ENCODE results near the gene PALD1.

The PALD1 gene

DNA sequence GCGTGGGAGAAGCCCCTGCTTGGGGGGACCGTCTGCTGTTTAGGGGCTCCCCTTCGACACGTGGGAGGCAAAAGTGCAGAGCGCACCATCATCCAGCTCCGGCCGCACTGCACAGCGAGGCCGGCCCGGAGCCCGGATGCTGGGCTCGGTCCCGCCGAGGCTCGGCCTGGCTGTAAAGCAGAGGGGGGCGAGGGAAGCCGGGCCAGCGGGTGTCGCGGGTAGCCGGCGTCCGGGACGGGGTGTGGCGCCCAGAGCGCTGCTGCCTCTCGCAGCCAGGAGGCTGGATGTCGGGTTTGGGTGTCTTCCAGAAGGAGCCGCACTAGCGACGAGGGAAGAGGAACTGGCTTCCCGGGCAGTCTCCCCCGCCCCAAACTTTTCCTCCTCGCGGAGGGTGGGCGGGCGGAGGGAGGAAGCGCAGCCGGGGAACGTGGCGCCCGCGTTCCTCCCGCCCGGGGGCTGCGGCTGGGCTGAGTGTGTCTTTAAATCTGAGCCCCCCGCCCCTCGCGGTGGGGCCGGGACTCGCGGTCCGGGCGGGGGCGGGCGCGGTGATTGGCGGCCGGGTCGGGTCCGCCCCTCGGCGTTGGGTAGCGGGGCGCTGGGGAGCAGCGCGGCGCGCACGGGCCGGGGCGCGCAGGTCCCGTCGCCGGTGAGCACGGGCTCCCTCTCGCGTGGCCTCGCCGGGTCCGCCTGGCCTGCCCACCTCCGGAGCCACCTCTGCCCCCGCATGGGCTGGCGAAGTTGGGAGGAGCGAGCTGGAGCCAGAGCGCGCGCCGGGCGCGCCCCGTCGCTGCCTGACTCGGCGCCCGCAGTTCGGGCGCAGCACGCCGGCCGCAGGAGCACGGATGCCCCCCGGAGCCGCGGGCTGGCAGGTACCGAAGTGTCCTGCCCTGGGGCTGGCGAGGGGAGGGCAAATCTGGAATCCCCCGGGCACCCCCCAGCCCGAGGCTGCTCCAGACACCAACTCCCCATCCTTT, at the start of gene PALD1:
TSS of gene PALD1 (plus strand) at position 577 of the 974 bp plus-strand sequence. CDS start 47,185 bp downstream, outside the sequence.
- H3K4me1 Mint-ChIP-seq = peaks cover 58% of the 10 kb centered on the region
- H3K27ac Mint-ChIP-seq = peak within 1 kb of the TSS; percentile 79
- no peaks in the 10 kb centered on the region for H3K36me3 Mint-ChIP-seq
- peak; percentile 46 for ATAC-seq
- no peaks in the 10 kb centered on the region for H3K27me3 Mint-ChIP-seq
- H3K9me3 Mint-ChIP-seq = no peaks in the 10 kb centered on the region
- peak within 1 kb of the TSS; percentile 87 for H3K4me3 Mint-ChIP-seq

DNA sequence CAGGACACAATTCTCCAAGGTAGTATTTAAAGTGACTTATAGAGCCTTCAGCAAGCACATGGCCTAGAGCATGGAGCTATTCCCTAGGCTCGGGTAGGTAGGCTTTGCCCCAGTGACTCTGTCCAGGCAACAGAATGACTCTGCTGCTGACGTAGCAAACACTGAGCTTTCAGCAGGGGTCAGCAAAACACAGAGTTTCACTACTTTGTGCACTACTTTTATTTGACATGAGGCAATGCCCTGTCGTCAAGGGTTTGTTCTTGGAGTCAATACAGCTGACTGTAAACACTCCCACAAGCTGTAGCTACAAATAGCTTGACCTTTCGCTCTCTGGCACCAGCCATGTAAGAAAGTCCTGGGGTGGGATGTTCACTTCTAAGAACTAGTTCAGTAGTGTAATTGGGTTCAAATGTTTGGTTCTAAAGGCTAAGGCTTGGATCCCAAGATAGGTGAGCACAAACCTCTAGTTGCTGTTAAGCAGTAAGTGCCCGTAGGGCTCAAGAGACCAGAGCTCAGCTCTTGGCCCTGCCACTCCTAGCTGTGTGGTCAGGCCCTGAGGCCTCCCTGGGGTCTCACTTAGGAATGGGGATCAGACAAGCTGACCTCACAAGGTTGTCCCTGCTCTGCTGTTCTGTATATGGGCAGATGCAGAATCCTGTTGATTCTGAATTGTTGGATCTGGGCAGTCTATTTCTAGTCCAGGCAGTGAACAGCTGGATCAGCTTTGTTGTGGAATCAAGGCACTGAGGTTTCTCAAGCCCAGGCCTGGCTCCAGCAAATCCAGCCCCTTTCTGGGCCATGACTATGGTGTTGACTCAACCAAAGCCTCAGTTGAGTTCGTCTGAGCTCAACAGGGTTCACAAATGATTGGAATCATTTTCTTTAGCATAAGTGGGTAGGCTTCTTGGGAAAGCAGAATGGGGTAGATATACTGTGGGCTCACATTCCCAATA, 47.8 kb upstream of the PALD1 start:
- peak; percentile 20 for ATAC-seq
- Mint-ChIP-seq H3K4me1 (peaks cover 16% of the 10 kb centered on the region), H3K4me3 (no peak overlapping the region), H3K27me3 (no peaks in the 10 kb centered on the region), H3K9me3 (no peaks in the 10 kb centered on the region), H3K36me3 (peaks cover 6% of the 10 kb centered on the region), H3K27ac (no peak overlapping the region)

DNA sequence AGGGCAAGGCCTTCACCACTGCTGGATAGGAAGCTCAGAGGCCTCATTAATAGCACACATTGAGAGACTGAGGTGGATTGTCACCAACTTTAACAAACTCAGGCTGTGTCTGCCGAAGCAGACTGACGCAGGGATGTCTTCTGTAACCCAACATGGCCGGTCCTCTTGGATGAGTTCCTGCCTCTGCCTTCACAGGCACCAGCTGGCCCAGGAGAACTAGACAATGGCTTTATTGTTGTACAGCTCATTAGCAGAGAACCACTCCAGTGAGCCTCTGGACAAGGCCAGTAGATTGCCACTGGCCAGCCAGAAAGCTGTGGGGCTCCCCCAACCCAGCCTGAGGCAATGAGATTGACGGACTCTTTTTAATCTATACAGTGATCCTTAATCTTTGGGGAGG, 46.5 kb upstream of the PALD1 start:
- Mint-ChIP-seq H3K36me3 (peaks cover 6% of the 10 kb centered on the region), H3K27ac (peak overlapping the region; percentile 78), H3K4me1 (peaks cover 16% of the 10 kb centered on the region), H3K9me3 (no peaks in the 10 kb centered on the region), H3K4me3 (no peak overlapping the region), H3K27me3 (no peaks in the 10 kb centered on the region)
- no peak for ATAC-seq

DNA sequence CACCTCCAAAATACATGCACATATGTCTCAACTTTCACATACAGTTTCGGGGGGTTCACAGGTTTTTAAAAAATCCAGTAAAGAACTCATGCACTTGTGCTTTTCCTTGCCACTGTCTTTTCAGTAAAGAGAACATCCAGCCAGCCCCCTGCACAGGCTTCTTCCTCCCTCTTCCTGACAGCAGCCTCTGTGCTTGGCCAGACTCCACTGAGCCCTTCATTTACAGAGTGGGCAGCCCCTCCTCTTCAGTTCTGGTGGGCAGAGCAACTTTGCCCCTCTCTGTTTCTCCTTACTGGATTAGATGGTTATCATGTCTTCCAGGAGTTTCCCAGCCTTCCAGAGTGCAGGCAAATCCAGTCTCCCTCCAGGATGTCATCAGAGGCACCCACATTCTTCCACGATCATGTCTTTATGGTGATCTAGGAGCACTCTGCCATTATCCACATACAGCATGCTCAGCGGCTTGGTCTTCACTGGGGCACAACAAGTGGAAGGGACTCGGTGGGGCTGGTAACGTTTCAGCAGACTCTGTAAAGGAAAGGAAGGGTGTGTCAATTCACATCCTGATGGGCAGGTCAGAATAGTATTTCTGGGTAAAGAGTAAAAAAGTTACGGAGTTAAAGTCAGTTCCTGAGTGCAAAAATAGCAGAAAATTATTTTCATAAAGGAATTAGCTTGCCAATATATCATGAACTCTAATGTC, 45.9 kb upstream of the PALD1 start:
- H3K9me3 Mint-ChIP-seq = no peaks in the 10 kb centered on the region
- no peaks in the 10 kb centered on the region for H3K27me3 Mint-ChIP-seq
- peaks cover 6% of the 10 kb centered on the region for H3K36me3 Mint-ChIP-seq
- peak overlapping the region; percentile 78 for H3K27ac Mint-ChIP-seq
- peaks cover 16% of the 10 kb centered on the region for H3K4me1 Mint-ChIP-seq
- no peak for ATAC-seq
- peak overlapping the region; percentile 4 for H3K4me3 Mint-ChIP-seq

DNA sequence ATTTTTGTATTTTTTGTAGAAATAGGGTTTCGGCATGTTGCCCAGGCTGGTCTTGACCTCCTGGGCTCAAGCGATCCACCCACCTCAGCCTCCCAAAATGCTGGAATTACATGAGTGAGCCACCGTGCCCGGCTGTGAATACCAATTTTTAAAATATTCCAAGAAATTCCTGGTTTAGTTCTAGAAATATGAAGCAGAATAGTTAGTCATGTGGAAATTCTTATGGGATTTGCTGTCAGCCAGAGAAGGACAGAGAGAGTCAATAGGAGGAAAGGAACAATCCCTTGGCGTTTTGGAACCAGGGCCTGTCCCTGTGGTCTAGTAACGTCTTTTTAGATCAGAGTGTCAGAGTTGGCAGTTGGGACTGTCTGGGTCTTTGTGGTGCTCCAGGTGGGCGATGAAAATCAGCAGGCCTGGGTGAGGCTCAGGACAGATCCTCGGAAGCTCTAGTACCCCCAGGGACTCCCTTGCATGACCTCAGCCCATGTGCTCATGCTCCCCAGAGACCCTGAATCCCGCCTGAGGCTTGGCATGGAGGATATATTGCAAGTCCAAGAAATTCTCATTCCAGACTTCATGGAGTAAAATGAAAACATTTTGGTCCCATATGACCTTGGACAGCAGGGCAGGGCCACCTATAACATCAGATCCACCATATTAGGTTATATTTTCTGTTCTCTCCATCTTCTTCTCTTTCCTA, 44.8 kb upstream of the PALD1 start:
- no peak overlapping the region for H3K4me3 Mint-ChIP-seq
- ATAC-seq = no peak
- H3K27me3 Mint-ChIP-seq = no peaks in the 10 kb centered on the region
- peaks cover 16% of the 10 kb centered on the region for H3K4me1 Mint-ChIP-seq
- no peaks in the 10 kb centered on the region for H3K9me3 Mint-ChIP-seq
- H3K27ac Mint-ChIP-seq = no peak overlapping the region
- H3K36me3 Mint-ChIP-seq = no peaks in the 10 kb centered on the region

DNA sequence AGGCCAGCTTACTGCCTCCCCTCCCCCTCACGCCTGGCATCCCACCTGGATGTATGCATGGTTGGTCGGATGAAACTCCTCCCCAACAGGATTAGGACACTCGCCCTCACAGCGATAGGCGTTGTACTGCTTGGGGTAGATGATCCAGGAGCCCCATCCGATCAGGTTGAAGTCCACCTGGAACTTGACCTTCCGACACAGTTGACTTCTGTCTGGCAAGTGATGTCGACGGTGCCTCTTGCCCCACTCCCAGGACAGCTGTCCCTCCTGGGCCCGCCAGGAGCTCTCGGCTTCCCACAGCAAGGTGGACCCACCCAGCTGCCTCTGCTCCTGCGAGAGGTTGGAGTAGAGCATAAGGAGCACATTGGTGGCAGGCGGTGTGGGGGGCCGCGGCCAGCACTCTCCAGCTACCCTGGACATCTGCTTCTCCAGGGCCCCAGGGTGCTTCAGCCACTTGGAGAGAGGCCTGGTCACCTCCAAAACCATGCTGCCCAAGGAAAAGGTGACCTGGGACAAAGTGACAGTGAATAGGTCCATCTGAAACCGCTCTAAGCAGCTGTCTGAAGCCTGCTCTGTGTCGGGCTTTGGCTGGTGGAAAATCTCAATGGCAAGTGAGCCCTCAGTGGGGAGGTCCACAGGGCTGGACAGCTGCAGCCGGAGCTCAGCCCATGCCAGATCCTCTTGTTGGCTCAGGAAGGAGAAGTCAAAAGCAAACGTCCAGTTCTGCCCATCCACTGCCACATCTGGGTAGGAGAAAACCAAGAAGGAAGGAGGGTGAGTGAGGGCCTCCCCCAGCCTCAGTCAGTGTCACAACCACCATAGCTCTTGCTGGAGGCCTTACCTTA, 43.1 kb upstream of the PALD1 start:
- Mint-ChIP-seq H3K27me3 (peaks cover 17% of the 10 kb centered on the region), H3K36me3 (no peaks in the 10 kb centered on the region), H3K9me3 (no peaks in the 10 kb centered on the region), H3K27ac (no peak overlapping the region), H3K4me1 (peaks cover 17% of the 10 kb centered on the region), H3K4me3 (no peak overlapping the region)
- no peak for ATAC-seq

DNA sequence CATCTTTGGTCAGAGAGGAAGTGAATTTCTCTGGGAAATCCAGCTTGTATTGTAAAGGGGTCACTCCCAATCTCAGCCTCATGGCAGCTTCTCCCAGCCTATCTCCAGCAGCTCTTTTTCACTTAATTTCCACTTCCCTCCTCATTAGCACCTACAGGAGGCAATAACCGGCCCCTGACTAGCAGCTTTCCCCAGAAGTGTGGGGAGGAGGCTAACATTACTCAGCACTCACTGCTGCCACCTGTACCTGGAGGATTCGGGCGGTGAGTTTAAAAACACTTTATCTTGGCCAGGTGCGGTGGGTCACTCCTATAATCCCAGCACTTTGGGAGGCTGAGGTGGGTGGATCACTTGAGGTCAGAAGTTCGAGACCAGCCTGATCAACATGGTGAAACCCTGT, 40.8 kb upstream of the PALD1 start:
- Mint-ChIP-seq H3K4me3 (no peak overlapping the region), H3K27ac (no peak overlapping the region), H3K27me3 (peaks cover 39% of the 10 kb centered on the region), H3K9me3 (no peaks in the 10 kb centered on the region), H3K36me3 (no peaks in the 10 kb centered on the region), H3K4me1 (peaks cover 21% of the 10 kb centered on the region)
- ATAC-seq = no peak

DNA sequence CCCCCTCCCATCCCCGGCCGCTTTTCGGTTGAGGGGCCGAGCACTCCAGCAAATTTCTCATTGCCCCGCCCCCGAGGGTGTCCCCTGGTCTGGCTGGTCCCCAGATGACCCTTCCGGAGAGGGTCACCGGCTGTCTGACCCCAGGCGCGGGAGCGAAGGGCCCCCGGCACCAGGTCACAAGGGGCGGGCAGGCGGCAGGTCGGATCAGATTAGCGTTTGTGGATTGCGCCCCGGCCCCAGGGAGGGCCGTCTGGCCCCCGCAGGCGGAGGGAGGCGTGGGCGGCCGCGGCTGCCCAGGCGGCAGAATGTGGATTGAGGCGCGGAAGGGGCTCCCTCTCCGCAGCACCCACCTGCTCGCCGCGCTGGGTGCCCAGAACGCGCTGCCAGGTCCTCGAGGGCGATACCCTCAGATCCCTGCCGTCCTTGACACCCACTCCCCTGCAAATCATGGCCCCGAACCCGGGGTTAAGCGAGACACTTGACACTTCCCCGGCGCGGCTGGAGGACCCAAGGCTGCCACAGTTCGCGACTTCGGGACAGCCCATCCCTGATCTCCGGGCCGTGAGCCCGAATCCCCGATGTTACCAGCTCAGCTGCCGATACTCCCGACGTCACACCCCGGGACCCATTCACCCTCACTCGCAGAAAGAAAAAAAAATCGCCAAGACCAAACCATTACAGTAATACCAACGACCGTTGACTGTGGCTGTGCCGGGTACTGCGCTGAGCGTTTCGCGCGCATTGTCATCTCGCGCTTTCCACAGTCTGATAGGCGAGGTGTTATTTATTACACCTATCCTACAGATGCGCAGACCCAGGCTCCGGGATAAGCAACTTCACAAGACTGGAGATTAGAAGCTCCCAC, 38.0 kb upstream of the PALD1 start:
- no peaks in the 10 kb centered on the region for H3K36me3 Mint-ChIP-seq
- H3K9me3 Mint-ChIP-seq = no peaks in the 10 kb centered on the region
- H3K4me3 Mint-ChIP-seq = peak overlapping the region; percentile 33
- H3K4me1 Mint-ChIP-seq = peaks cover 17% of the 10 kb centered on the region
- peaks cover 42% of the 10 kb centered on the region for H3K27me3 Mint-ChIP-seq
- no peak for ATAC-seq
- no peak overlapping the region for H3K27ac Mint-ChIP-seq

DNA sequence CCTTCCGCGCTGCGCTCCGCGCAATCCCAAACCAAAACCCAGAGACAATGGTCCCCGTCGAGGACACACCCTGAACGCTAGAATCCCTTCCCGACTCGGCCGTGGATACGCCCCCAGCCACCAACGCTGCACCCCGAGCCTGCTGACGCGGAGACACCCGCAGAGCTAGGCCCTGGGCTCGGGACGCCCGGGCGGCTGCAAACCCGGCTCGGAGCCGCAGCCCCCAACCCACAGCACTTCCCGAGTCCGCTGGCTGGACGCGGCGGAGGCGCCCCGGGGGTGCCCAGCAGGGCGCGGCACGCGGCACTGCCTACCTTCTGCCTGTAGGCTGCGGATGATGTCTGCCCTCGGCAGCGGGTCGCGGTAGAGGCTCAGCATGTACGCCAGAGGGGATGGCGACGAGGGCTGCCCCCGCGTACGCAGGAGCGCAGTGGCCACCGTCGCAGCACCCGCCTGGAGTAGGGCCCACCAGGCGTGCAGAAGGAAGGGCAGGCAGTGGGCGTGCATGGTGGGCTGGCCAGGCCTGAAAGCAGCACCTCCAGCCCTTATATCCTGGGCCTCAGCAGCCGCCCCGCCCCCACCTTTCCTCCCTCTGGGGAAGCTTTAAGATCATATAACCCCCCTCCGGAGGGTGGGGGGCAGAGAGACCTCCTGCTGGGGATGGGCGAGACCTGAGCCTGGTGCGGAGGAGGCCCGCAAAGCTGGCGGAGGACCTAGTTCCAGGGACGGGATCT, 37.2 kb upstream of the PALD1 start, which contains the start of gene NODAL:
TSS of gene NODAL (minus strand) at position 521 of the 734 bp plus-strand sequence. CDS start at position 507, 14 bp downstream.
- H3K27me3 Mint-ChIP-seq = peaks cover 42% of the 10 kb centered on the region
- no peak within 1 kb of the TSS for H3K27ac Mint-ChIP-seq
- H3K36me3 Mint-ChIP-seq = no peaks in the 10 kb centered on the region
- no peaks in the 10 kb centered on the region for H3K9me3 Mint-ChIP-seq
- H3K4me3 Mint-ChIP-seq = peak within 1 kb of the TSS; percentile 33
- peaks cover 17% of the 10 kb centered on the region for H3K4me1 Mint-ChIP-seq
- no peak for ATAC-seq

DNA sequence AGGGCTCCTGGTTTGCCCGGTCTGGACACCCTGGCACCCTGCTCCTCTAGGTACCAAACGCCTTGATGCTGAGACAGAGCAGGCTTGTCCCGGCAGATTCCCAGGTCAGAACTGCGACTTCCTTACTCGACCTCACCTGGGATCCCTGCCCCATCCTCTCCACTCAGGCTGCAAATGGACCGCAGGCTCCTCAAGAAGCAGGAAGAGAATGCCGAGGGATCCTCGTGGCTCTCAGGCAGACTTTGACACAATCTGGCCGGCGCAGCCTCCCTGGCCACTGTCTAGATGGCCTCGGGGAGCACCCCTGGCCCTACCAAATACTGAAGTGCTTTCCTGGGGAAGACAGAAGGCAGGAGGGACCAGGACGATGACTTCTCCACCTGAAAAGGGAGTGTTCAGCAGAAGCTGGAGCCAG, 36.7 kb upstream of the PALD1 start:
- H3K27me3 Mint-ChIP-seq = peaks cover 42% of the 10 kb centered on the region
- H3K36me3 Mint-ChIP-seq = no peaks in the 10 kb centered on the region
- no peak for ATAC-seq
- H3K9me3 Mint-ChIP-seq = no peaks in the 10 kb centered on the region
- no peak overlapping the region for H3K27ac Mint-ChIP-seq
- peak overlapping the region; percentile 4 for H3K4me3 Mint-ChIP-seq
- H3K4me1 Mint-ChIP-seq = peaks cover 17% of the 10 kb centered on the region

DNA sequence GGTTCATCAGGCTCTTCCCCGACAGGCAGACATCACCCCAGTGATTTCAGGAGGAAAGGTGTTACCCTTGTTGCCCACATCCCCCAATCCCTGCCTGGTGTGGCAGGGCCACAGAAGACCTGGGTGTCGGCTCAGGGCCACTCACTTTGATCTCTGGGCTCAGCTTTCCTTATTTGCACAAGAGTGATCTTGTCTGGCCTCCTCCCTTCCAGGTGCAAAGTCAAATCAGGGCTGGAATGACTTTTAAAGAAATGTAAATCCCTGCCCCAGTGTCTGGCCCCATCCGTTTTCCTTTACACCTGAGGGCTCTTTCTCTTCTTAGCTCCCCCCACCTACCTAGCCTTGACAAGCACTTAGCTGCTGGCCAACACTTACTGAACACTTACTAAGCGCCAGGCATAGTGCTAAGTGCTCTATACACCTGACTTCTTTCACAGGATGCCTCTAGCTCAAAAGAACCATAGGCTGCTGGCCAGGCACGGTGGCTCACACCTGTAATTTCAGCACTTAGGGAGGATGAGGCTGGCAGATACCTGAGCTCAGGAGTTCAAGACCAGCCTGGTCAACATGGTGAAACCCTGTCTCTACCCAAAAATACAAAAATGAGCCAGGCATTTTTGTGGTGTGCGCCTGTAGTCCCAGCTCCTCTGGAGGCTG, 36.1 kb upstream of the PALD1 start:
- Mint-ChIP-seq H3K27me3 (peaks cover 42% of the 10 kb centered on the region), H3K4me3 (no peak overlapping the region), H3K27ac (no peak overlapping the region), H3K9me3 (no peaks in the 10 kb centered on the region), H3K36me3 (no peaks in the 10 kb centered on the region), H3K4me1 (peaks cover 17% of the 10 kb centered on the region)
- ATAC-seq = no peak

DNA sequence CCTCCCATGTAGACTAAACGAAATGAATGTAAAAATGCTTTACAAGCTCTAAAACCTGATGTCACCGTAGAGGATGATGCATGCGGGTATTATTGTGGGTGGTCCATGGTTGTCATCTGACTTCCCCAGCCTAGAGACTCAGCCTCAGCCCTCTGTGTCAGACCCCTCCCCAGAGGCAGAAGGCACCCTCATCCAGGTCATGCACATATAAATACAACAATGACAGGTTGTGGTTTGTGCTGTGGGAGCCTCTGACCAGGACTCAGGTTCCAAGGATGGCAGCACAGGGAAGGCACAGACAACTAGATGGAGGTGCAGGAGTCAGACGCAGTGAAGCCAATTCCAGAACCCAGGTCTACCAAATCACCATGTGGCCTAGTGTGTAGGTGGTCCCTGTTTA, 33.8 kb upstream of the PALD1 start:
- no peak for ATAC-seq
- peaks cover 17% of the 10 kb centered on the region for H3K4me1 Mint-ChIP-seq
- peaks cover 34% of the 10 kb centered on the region for H3K27me3 Mint-ChIP-seq
- H3K4me3 Mint-ChIP-seq = no peak overlapping the region
- H3K36me3 Mint-ChIP-seq = no peaks in the 10 kb centered on the region
- no peak overlapping the region for H3K27ac Mint-ChIP-seq
- no peaks in the 10 kb centered on the region for H3K9me3 Mint-ChIP-seq

Measured in stimulated activated memory B cell treated with anti-CD40 and anti-IgM and Interleukin-4, amounts not matched to agents 10 μg/mL and 1 μg/mL and 100 μg/mL, for 72 hours (primary cell).